Measurements from ENCODE around the gene ANKAR.
A peak's percentile ranks its signal among the peaks of the same experiment; 100 is the strongest.
"Not testable (repeated sequence)": the region's sequence is repeated elsewhere in the genome, so short reads cannot be mapped to it uniquely, and the experiment has no call there.

ANKAR gene

DNA sequence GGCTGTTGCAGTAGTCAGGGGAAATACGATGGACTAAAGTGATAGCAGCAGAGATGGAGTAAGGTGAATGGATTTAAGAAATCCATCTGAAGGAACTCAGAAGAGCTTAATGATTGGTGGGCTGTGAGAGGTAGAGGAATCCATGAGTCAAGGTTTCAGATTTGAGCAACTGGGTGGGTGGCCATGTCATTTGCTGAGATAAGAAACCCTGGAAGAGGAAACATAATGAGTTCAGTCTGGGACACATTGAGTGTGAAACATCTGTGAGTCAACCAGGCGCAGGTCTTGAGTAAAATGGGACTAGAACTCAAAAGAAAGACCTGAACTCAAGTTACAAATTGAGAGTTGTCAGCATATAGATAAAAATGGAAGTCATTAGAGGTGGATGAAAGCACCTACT is 32.9 kb upstream of the ANKAR start:
- H3K4me1 ChIP-seq (ENCODE audit: control insufficient read depth, insufficient read depth, low read length), result peaks cover 34% of the 10 kb centered on the region
- H3K9ac ChIP-seq (ENCODE audit: low read length), result no peak overlapping the region
- no peaks in the 10 kb centered on the region for H3K36me3 ChIP-seq (ENCODE audit: control insufficient read depth, insufficient read depth, low read length)
- no peaks in the 10 kb centered on the region for H3K27me3 ChIP-seq (ENCODE audit: control insufficient read depth, insufficient read depth, low read length)
- H3K9me3 ChIP-seq (ENCODE audit: control insufficient read depth, low read length), result no peaks in the 10 kb centered on the region
- no peak overlapping the region for H3K4me3 ChIP-seq (ENCODE audit: low read length)

DNA sequence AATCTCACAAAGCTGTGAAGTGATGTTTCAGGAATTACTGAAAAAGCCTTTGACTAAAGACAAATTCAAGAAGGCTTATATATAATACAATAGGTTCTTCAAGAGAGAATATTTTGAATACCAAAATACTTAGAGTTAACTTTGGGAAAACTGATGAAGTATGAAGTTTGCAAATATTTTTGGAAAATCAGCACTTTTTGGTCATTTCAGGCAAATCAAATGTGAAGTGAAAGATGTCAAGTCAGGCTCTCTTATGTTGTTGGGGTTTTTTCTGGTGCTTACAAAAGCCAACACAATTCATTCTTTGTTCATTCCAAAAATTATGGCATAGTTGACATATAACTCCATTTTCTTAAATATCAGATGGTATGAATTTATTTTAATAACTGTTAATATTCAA is 27.9 kb upstream of the ANKAR start:
- Histone ChIP-seq H3K36me3 (ENCODE audit: control insufficient read depth, insufficient read depth, low read length) (no peaks in the 10 kb centered on the region), H3K27me3 (ENCODE audit: control insufficient read depth, insufficient read depth, low read length) (no peaks in the 10 kb centered on the region), H3K9me3 (ENCODE audit: control insufficient read depth, low read length) (no peaks in the 10 kb centered on the region), H3K9ac (ENCODE audit: low read length) (no peak overlapping the region), H3K4me1 (ENCODE audit: control insufficient read depth, insufficient read depth, low read length) (peaks cover 6% of the 10 kb centered on the region), H3K4me3 (ENCODE audit: low read length) (no peak overlapping the region)

DNA sequence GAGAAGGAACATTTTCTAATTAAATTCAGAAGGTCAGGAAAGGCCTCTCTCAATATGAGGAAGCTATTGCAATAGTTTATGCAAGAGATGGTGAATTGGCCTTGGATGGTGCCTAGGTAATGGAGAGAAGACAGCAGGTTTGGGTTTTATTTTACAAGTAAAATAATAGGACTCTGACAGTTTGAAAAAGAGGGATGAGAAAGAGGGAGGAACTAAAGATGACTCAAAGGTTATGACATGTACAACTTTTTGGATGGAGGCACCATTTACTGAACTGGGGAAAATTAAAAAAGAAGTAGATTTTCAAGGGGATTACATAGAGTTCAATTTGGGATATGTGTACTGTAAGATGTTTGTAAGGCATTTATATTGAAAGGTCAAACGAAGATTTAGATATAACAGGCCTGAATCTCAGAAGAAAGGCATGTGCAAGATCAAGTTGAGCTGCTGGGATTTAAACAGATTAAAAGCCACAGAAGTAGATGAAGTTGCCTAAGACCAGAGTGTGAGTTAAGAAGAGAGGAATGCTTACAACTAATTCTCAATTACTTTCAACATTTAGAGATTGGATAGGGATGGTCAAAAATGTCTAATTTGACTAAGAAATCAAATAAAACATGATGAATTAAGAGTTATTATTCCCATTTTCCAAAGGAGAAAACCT is 25.5 kb upstream of the ANKAR start:
- Histone ChIP-seq H3K27me3 (ENCODE audit: control insufficient read depth, insufficient read depth, low read length) (no peaks in the 10 kb centered on the region), H3K36me3 (ENCODE audit: control insufficient read depth, insufficient read depth, low read length) (no peaks in the 10 kb centered on the region), H3K4me1 (ENCODE audit: control insufficient read depth, insufficient read depth, low read length) (no peaks in the 10 kb centered on the region), H3K4me3 (ENCODE audit: low read length) (no peak overlapping the region), H3K9ac (ENCODE audit: low read length) (no peak overlapping the region), H3K9me3 (ENCODE audit: control insufficient read depth, low read length) (no peaks in the 10 kb centered on the region)

DNA sequence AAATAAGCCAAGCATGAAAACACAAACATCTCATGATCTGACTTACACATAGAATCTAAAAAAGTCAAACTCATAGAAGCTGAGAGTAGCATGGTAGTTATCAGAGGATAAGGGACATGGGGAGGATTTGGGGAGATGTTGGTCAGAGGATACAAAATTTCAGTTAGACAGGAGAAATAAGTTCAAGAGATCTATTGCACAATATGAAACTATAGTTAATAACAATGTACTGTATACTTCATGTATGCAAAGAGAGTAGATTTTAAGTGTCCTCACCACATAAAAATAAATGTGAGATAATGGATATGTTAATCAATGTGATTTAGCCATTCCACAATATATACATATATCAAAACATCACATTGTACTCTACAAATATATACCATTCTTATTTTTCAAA is 23.2 kb upstream of the ANKAR start:
- H3K9ac ChIP-seq (ENCODE audit: low read length), result no peak overlapping the region
- H3K9me3 ChIP-seq (ENCODE audit: control insufficient read depth, low read length), result no peaks in the 10 kb centered on the region
- H3K4me1 ChIP-seq (ENCODE audit: control insufficient read depth, insufficient read depth, low read length), result no peaks in the 10 kb centered on the region
- no peaks in the 10 kb centered on the region for H3K36me3 ChIP-seq (ENCODE audit: control insufficient read depth, insufficient read depth, low read length)
- H3K4me3 ChIP-seq (ENCODE audit: low read length), result no peak overlapping the region
- no peaks in the 10 kb centered on the region for H3K27me3 ChIP-seq (ENCODE audit: control insufficient read depth, insufficient read depth, low read length)

DNA sequence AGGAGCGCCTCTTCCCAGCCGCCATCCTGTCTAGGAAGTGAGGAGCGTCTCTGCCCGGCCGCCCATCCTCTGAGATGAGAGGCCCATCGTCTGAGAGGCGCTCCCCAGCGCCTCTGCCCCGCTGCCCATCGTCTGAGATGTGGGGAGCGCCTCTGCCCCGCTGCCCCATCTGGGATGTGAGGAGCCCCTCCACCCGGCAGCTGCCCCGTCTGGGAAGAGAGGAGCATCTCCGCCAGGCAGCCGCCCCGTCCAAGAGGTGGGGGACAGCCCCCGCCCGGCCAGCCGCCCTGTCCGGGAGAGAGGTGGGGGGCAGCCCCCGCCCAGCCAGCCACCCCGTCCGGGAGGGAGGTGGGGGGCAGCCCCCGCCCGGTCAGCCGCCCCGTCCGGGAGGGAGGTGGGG is 21.0 kb upstream of the ANKAR start:
- H3K27me3 ChIP-seq (ENCODE audit: control insufficient read depth, insufficient read depth, low read length); H3K4me3 ChIP-seq (ENCODE audit: low read length); H3K9ac ChIP-seq (ENCODE audit: low read length); H3K36me3 ChIP-seq (ENCODE audit: control insufficient read depth, insufficient read depth, low read length); H3K4me1 ChIP-seq (ENCODE audit: control insufficient read depth, insufficient read depth, low read length); H3K9me3 ChIP-seq (ENCODE audit: control insufficient read depth, low read length): not testable (repeated sequence)

DNA sequence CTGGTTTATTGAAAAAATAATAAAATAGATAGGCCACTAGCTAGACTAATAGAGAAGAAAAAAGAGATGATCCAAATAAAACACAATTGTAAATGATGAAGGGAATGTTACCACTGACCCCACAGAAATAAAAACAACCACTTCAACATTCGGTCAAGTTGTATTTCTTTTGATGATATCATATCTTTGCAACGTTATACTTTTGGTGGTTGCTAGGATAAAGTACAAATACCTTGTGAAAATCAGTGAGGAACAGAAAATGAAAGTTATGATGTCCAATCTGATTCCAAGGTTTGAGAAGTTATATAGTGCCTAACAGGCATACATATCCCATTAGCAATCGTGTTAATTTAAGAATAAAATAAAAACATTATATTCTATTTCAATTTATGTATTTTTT is 19.8 kb upstream of the ANKAR start:
- H3K27me3 ChIP-seq (ENCODE audit: control insufficient read depth, insufficient read depth, low read length), result no peaks in the 10 kb centered on the region
- no peak overlapping the region for H3K4me3 ChIP-seq (ENCODE audit: low read length)
- H3K9ac ChIP-seq (ENCODE audit: low read length), result no peak overlapping the region
- H3K9me3 ChIP-seq (ENCODE audit: control insufficient read depth, low read length), result no peaks in the 10 kb centered on the region
- H3K36me3 ChIP-seq (ENCODE audit: control insufficient read depth, insufficient read depth, low read length), result no peaks in the 10 kb centered on the region
- H3K4me1 ChIP-seq (ENCODE audit: control insufficient read depth, insufficient read depth, low read length), result peaks cover 10% of the 10 kb centered on the region

DNA sequence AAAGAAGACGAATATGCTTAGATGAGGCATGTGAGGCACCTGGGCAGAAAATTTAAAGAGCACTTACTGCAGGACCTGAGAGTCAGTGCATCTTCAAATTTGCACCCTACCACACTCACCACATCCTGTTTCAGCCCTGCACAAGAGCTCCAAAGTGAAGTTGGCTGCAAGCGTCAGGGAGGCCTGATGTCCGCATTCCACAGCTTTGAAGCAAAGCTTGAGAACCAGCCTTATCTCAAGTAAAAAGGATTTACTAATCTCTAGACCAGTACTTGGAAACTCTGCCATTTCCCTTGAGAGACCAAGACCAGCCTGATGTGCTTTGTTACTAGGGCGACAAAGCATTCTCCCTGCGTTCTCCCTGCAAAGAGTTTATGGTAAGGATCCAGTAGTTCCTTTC is 16.6 kb upstream of the ANKAR start:
- H3K36me3 ChIP-seq (ENCODE audit: control insufficient read depth, insufficient read depth, low read length), result no peaks in the 10 kb centered on the region
- peaks cover 15% of the 10 kb centered on the region for H3K4me1 ChIP-seq (ENCODE audit: control insufficient read depth, insufficient read depth, low read length)
- H3K9ac ChIP-seq (ENCODE audit: low read length), result no peak overlapping the region
- no peaks in the 10 kb centered on the region for H3K9me3 ChIP-seq (ENCODE audit: control insufficient read depth, low read length)
- no peaks in the 10 kb centered on the region for H3K27me3 ChIP-seq (ENCODE audit: control insufficient read depth, insufficient read depth, low read length)
- H3K4me3 ChIP-seq (ENCODE audit: low read length), result no peak overlapping the region

DNA sequence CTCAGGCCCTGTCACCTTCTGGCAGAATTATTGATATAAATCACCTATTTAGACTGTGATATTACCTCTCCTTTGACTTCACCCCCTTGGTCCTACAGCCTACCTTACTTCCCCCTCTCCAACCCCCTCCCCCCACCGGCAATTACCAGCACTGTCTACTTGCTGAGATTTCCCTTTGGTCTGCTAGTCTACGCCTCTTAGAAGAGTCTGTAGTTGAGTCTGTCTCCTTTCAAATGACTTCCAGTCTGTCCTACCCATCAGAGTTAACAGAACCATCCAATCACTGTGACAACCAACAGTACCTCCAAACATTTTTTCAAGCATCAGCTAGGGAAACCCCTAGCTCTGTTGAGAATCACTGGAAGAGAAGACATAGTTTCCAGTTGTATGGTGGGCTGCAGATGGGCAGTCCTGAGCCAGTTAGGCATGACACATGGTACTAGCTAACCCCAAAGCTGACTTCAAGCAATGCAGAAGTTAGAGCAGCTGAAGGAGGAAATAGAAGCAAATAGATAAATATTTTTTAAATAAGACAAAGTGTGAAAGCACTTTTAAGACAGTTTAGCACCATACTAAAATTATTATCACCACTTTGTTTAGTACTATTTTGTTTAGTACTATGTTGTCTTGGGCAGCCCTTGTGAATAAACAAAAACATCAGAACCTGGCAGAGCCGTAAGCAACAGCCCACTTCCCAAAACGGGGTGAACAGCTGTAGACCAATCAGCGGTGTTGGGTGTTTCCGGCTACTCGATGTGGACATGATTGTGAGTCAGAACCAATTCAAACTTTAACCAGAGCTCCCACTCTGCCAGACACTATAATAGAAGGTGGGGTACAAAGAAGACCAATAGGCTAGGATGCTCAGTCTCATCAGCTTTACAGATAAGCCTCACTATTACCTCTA is 15.9 kb upstream of the ANKAR start:
- Histone ChIP-seq H3K9ac (ENCODE audit: low read length) (no peak overlapping the region), H3K27me3 (ENCODE audit: control insufficient read depth, insufficient read depth, low read length) (no peaks in the 10 kb centered on the region), H3K9me3 (ENCODE audit: control insufficient read depth, low read length) (no peaks in the 10 kb centered on the region), H3K4me3 (ENCODE audit: low read length) (no peak overlapping the region), H3K4me1 (ENCODE audit: control insufficient read depth, insufficient read depth, low read length) (peaks cover 15% of the 10 kb centered on the region), H3K36me3 (ENCODE audit: control insufficient read depth, insufficient read depth, low read length) (no peaks in the 10 kb centered on the region)

DNA sequence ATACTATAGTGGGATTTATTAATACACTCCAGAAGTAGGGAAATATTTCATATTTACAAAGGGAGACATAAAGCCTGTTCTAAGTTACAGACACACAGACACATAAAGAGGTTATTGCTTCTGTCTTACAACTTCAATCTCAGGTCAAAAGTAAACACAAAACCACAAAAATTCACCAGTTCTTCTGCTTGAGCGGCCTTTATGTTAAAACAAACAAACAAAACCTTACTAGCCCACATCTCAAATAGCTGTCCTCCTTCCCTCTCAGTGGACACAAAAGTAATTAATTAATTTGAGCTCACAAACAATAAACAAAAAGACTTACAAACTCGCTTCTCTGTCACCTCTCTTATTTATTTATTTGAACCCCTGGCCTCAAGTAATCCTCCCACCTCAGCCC is 14.7 kb upstream of the ANKAR start:
- Histone ChIP-seq H3K36me3 (ENCODE audit: control insufficient read depth, insufficient read depth, low read length) (no peaks in the 10 kb centered on the region), H3K27me3 (ENCODE audit: control insufficient read depth, insufficient read depth, low read length) (no peaks in the 10 kb centered on the region), H3K4me1 (ENCODE audit: control insufficient read depth, insufficient read depth, low read length) (peaks cover 15% of the 10 kb centered on the region), H3K4me3 (ENCODE audit: low read length) (no peak overlapping the region), H3K9ac (ENCODE audit: low read length) (no peak overlapping the region), H3K9me3 (ENCODE audit: control insufficient read depth, low read length) (no peaks in the 10 kb centered on the region)

DNA sequence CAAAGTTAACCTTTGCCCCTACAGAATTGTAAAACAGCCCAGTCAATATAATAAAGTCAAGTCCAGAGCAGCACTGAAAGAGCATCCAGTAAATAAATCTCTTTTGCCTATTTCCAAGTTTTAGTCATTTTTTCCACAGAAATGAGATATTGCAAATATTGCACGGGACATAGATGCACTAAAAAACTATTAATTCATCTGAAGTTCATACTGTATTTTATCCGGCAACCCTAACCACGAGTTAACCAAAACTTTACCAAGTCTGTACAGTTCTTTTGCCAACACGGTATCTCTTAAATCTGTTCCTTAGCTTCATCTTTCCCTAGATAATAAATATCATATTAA is 13.7 kb upstream of the ANKAR start:
- H3K36me3 ChIP-seq (ENCODE audit: control insufficient read depth, insufficient read depth, low read length), result no peaks in the 10 kb centered on the region

DNA sequence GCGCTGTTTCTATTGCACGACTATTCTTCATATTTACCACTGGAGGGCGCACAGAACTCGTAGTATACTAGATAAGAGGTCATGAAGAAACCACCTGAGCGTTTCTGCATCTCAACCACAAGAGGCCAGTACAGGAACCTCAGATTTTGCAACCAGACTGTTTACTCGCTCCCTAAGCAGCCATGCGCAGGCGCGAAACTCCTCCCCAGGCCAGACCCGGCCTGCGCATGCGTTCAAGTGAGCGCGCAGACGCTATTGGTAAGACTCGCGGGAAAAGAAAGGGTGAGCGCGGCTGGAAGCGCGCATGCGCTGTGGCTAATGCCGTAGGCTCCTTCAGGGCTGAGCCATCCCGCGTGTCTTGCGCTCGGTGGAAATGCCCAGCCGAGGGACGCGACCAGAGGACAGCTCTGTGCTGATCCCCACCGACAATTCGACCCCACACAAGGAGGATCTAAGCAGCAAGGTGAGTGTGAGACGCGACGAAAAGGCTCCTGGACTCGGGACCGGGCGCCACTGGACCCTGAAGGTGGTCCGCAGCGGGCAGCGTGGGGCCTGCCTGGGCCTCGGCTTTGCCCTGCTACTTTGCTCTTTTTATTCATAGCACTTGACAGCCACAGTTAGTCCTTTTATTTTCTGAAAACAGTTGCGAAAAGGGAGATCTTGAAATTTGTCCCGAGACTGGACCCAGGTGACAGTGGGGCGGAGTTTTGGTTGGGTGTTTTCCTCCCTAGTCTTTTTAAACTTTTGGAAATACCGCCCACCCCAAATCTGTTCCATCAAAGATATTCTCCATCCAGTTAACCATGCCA is 13.1 kb upstream of the ANKAR start, which contains the start of gene ASNSD1:
Gene ASNSD1 (plus strand): TSS at position 312 of the 809 bp plus-strand sequence. CDS start 4,674 bp downstream, outside the sequence.
- no peaks in the 10 kb centered on the region for H3K9me3 ChIP-seq (ENCODE audit: control insufficient read depth, low read length)
- peak within 1 kb of the TSS; percentile 62 for H3K4me3 ChIP-seq (ENCODE audit: low read length)
- H3K36me3 ChIP-seq (ENCODE audit: control insufficient read depth, insufficient read depth, low read length), result no peaks in the 10 kb centered on the region
- no peaks in the 10 kb centered on the region for H3K27me3 ChIP-seq (ENCODE audit: control insufficient read depth, insufficient read depth, low read length)
- peak within 1 kb of the TSS; percentile 98 for H3K9ac ChIP-seq (ENCODE audit: low read length)
- peaks cover 15% of the 10 kb centered on the region for H3K4me1 ChIP-seq (ENCODE audit: control insufficient read depth, insufficient read depth, low read length)

More for the DNA sequence above, 13.7 kb upstream of the ANKAR start:
- H3K4me3 ChIP-seq (ENCODE audit: low read length), result no peak overlapping the region
- no peaks in the 10 kb centered on the region for H3K27me3 ChIP-seq (ENCODE audit: control insufficient read depth, insufficient read depth, low read length)
- H3K4me1 ChIP-seq (ENCODE audit: control insufficient read depth, insufficient read depth, low read length), result peaks cover 15% of the 10 kb centered on the region
- H3K9me3 ChIP-seq (ENCODE audit: control insufficient read depth, low read length), result no peaks in the 10 kb centered on the region
- no peak overlapping the region for H3K9ac ChIP-seq (ENCODE audit: low read length)

DNA sequence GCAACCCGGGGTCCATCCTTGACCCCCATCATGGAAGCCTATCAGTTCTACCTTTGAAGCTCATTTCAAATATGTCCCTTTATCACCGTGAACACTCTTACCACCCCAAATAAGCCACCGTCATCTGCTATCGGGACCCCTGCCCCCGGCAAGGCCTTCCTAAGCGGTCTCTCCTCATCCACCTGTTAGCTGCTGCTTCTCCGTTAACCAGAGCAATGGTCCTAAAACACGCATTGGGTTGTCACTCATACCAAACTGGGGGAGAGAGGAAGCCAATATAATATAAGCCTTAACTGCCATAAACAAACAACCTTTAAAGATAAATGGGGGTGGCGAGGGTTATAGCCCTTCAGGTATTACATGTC is 12.5 kb upstream of the ANKAR start:
- Histone ChIP-seq H3K9ac (ENCODE audit: low read length) (peak overlapping the region; percentile 98), H3K9me3 (ENCODE audit: control insufficient read depth, low read length) (no peaks in the 10 kb centered on the region), H3K4me1 (ENCODE audit: control insufficient read depth, insufficient read depth, low read length) (peaks cover 15% of the 10 kb centered on the region), H3K36me3 (ENCODE audit: control insufficient read depth, insufficient read depth, low read length) (no peaks in the 10 kb centered on the region), H3K4me3 (ENCODE audit: low read length) (peak overlapping the region; percentile 62), H3K27me3 (ENCODE audit: control insufficient read depth, insufficient read depth, low read length) (no peaks in the 10 kb centered on the region)

Measured in mucosa of stomach (tissue), 1 donor.